Neutrophil (primary cell): ENCODE data around the gene SELENOK.

Experiments
- H3K27ac ChIP-seq: fragments of 200-600 bp; sonication (generic); 2 replicates; pipeline ENCODE4 v1.5.1; 2016; ENCODE audit warnings: mild to moderate bottlenecking, moderate library complexity
- H3K27me3 ChIP-seq: fragments of 200-600 bp; sonication (generic); 2 replicates; pipeline ENCODE4 v1.6.0; 2016; ENCODE audit warnings: mild to moderate bottlenecking
- H3K36me3 ChIP-seq: fragments of 200-600 bp; sonication (generic); 2 replicates; pipeline ENCODE4 v1.5.1; 2017
- H3K4me1 ChIP-seq, 2 experiments: fragments of 200-600 bp in 1 of 2; sonication (generic) in 1 of 2; 1 replicate in 1 of 2; 2 replicates in 1 of 2; pipeline versions ENCODE4 v1.5.1 to v1.6.1; 2013 to 2016; ENCODE audit warnings: low read depth in 1 of 2, low read length in 1 of 2, mild to moderate bottlenecking in 1 of 2, moderate library complexity in 1 of 2; ENCODE audit not compliant: control insufficient read depth in 1 of 2, insufficient read depth in 1 of 2
- H3K4me3 ChIP-seq, 2 experiments: fragments of 200-600 bp in 1 of 2; sonication (generic) in 1 of 2; 1 replicate in 1 of 2; 2 replicates in 1 of 2; pipeline ENCODE4 v1.5.1; 2013 to 2016; ENCODE audit warnings: low read depth in 1 of 2, low read length in 1 of 2, mild to moderate bottlenecking in 1 of 2, moderate library complexity in 1 of 2
- H3K9me3 ChIP-seq: fragments of 200-600 bp; sonication (generic); 2 replicates; pipeline ENCODE4 v1.5.1; 2016
- CTCF ChIP-seq: fragments of 200-600 bp; sonication (generic); IDR thresholded peaks from 2 replicates; pipeline ENCODE4 v1.5.1; 2016; ENCODE audit warnings: antibody characterized with exemption

SELENOK gene

DNA sequence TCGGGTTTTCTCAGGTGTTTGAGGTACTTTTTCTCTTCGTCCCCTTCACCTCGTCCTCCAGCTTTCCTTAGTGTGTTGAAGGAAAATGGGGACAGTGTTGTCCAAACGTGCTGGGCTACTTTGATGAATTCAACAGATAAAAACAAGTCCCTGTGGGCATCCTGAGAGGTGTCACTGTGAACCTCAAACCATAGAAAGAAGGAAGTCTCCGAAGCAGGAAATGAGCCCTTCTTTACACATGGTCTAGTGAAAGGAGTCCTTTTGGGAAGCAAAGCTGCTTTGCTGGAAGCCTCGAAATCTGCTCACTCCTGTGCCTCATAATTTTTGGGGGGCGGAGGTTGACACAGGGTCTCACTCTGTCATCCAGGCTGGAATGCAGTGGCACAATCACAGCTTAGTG, 34.7 kb downstream of the SELENOK start:
- TF ChIP-seq CTCF: no peak
- peaks cover 28% of the 10 kb centered on the region for H3K36me3 ChIP-seq
- H3K27ac ChIP-seq: no peak overlapping the region
- H3K9me3 ChIP-seq: no peaks in the 10 kb centered on the region
- H3K4me1 ChIP-seq: no peaks in the 10 kb centered on the region
- H3K27me3 ChIP-seq: peaks cover 23% of the 10 kb centered on the region
- no peak overlapping the region for H3K4me3 ChIP-seq

DNA sequence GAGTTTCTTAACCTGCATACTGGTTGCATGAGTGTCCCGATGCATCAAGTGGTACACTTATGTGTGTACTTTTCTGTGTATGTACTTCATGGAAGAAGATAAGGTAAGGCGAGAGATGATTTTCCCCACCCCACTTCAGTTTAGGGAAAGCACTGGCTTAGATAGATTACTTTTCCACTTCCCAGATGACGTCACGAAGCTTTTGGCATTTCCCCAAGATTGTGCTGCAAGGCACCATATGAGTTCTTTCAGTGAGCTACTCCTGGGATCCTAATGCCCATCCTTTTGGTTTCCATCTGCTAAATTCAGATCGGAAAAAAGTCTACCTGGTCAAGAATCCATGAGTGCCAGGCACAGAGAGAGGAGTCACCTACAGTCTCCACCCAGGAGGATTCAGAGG, 40.8 kb downstream of the SELENOK start:
- no peaks in the 10 kb centered on the region for H3K9me3 ChIP-seq
- no peak for TF ChIP-seq CTCF
- no peaks in the 10 kb centered on the region for H3K36me3 ChIP-seq
- H3K27ac ChIP-seq: no peak overlapping the region
- no peak overlapping the region for H3K4me3 ChIP-seq
- peaks cover 73% of the 10 kb centered on the region for H3K27me3 ChIP-seq
- H3K4me1 ChIP-seq: peaks cover 9% of the 10 kb centered on the region in 2 experiments

DNA sequence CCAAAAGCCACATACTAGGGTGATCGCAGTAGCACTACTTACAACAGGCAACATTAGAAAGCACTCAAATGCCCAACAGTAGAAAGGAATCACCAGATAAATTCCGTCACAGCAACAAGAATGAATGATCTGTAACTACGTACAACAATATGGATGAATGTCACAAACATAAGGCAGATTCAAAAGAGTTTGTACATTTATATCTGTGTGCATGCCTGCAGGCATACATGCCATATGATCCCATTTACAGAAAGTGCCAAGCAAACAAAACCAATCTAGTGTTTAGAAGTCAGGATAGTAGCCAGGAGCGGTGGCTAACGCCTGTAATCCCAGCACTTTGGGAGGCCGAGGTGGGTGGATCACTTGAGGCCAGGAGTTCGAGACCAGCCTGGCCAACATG, 41.7 kb downstream of the SELENOK start:
- Histone ChIP-seq H3K27me3 (peaks cover 74% of the 10 kb centered on the region), H3K36me3 (no peaks in the 10 kb centered on the region), H3K9me3 (no peaks in the 10 kb centered on the region), H3K27ac (no peak overlapping the region), H3K4me1 (peaks cover 15 to 17% of the 10 kb centered on the region in 2 experiments), H3K4me3 (no peak overlapping the region)
- no peak for TF ChIP-seq CTCF

GRCh38 chr3:53846851-53847155, 44.9 kb downstream of the SELENOK start:
- H3K4me3 ChIP-seq: peak overlapping the region; percentile 57 to 66
- no peak for TF ChIP-seq CTCF
- no peaks in the 10 kb centered on the region for H3K9me3 ChIP-seq
- peaks cover 82% of the 10 kb centered on the region for H3K27me3 ChIP-seq
- H3K27ac ChIP-seq: no peak overlapping the region
- H3K36me3 ChIP-seq: no peaks in the 10 kb centered on the region
- peaks cover 15 to 17% of the 10 kb centered on the region in 2 experiments for H3K4me1 ChIP-seq

DNA sequence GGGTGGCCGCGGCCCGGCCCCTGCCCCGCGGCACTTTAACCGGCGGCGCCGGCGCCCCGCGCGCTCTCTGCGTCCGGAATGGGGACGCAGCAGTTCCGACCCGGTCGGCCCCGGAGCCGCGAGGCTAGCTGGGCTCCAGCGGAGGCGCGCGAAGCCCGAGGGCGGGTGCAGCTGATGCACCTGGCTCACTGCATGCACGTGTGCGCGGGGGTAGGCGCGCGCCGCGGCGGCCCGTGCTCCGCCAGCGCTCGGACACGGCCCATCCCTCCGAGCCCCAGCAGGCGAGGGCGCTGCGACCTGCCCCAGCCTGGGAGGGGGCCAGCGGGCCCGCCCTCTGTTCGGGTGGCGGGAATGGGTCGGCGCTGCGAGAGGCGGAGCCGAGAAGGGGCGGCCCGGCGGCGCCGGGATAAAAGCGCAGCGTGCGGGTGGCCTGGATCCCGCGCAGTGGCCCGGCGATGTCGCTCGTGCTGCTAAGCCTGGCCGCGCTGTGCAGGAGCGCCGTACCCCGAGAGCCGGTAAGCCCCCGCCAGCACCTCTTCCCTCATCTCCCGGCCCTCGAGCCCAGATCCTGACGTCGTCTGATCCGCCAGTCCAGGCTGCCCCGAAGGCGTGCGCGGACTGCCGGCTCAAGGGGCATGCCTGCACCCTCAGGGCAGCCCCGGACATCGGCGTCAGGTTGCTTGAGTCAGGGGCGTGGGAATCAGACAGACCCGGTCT, 45.4 kb downstream of the SELENOK start, which contains the start of the genes CHDH and IL17RB:
Gene CHDH, minus strand, starts transcription at position 286 of the 717 bp plus-strand sequence. CDS start 22,411 bp downstream, outside the sequence.
Gene IL17RB, plus strand, starts transcription at position 435 of the 717 bp plus-strand sequence. Its CDS starts 21 bp downstream, at position 456.
- no peak for TF ChIP-seq CTCF
- Histone ChIP-seq H3K4me1 (peaks cover 15 to 17% of the 10 kb centered on the region in 2 experiments), H3K9me3 (no peaks in the 10 kb centered on the region), H3K36me3 (no peaks in the 10 kb centered on the region), H3K27ac (no peak within 1 kb of the TSS), H3K27me3 (peaks cover 79% of the 10 kb centered on the region), H3K4me3 (peak within 1 kb of the TSS; percentile 57 to 66)
